ENCODE data around the gene EML5. TPM values are rescaled to one million over a fixed set of nuclear protein-coding genes. Genes with fewer than 3 reads are reported as not detected.

Gene EML5
- total and polyA plus RNA-seq, 12 donors = 0.04 to 0.44 (median 0.19) TPM

DNA sequence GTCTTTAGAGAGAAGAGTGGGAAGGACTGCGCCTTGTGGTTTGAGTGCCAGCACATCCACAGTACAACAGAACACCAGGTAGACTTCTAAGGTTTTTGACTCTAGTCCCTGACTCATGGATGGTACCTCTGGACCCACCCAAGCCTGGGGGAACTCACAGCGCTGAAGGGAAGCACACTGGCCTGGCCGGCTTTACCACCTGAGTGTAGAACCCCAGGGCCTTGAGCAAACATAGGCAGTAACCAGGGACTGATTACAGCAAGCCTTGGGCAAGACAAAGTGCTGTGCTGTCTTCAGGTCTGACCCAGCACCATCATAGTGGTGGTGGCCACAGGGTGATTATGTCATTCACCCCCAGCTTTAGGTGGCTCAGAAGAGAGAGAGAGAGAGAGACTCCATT is 17.2 kb downstream of the EML5 start:
- WGBS, 2 donors = 93 to 97% methylated on average over 3 of the region's 3 CpGs
- Histone ChIP-seq H3K9me3 (no peaks in the 10 kb centered on the region), H3K27me3 (peaks cover 0 to 14% (median 0%) of the 10 kb centered on the region in 7 donors), H3K27ac (no peak overlapping the region), H3K4me1 (no peaks in the 10 kb centered on the region), H3K4me3 (no peak overlapping the region), H3K36me3 (no peaks in the 10 kb centered on the region)
- no peak for DNase-seq
- intact Hi-C loops (cut with DNase I) = no loop called here
- no peak for ATAC-seq
- TF ChIP-seq, protein P1, sequence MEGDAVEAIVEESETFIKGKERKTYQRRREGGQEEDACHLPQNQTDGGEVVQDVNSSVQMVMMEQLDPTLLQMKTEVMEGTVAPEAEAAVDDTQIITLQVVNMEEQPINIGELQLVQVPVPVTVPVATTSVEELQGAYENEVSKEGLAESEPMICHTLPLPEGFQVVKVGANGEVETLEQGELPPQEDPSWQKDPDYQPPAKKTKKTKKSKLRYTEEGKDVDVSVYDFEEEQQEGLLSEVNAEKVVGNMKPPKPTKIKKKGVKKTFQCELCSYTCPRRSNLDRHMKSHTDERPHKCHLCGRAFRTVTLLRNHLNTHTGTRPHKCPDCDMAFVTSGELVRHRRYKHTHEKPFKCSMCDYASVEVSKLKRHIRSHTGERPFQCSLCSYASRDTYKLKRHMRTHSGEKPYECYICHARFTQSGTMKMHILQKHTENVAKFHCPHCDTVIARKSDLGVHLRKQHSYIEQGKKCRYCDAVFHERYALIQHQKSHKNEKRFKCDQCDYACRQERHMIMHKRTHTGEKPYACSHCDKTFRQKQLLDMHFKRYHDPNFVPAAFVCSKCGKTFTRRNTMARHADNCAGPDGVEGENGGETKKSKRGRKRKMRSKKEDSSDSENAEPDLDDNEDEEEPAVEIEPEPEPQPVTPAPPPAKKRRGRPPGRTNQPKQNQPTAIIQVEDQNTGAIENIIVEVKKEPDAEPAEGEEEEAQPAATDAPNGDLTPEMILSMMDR (IDR thresholded peaks at IDR 0.05) = no peak

DNA sequence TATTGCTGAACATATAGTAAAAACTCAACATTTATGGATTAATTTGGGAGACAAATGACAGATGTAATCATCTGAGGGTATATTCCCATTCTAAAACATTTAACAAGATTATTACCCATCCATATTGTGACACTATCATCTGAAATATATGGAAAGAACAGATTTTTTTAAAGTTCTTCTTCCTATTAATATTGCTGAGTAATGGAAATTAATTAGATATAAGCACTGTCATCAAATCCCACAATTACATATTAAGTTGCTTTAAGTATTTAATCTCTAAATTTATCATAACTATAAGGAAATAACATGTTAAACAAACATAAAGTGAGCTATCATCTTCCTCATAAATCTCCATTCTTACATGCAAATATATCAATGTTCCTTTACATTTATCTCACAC is 22.0 kb downstream of the EML5 start:
- Histone ChIP-seq H3K4me3 (no peak overlapping the region), H3K4me1 (no peaks in the 10 kb centered on the region), H3K9me3 (peaks cover 0 to 32% (median 11%) of the 10 kb centered on the region in 11 donors), H3K27ac (no peak overlapping the region), H3K36me3 (no peaks in the 10 kb centered on the region), H3K27me3 (peaks cover 0 to 11% (median 0%) of the 10 kb centered on the region in 7 donors)
- ATAC-seq = no peak
- intact Hi-C loops (cut with DNase I) = no loop called here
- no peak for DNase-seq
- TF ChIP-seq, protein P1 (IDR thresholded peaks at IDR 0.05) = no peak

DNA sequence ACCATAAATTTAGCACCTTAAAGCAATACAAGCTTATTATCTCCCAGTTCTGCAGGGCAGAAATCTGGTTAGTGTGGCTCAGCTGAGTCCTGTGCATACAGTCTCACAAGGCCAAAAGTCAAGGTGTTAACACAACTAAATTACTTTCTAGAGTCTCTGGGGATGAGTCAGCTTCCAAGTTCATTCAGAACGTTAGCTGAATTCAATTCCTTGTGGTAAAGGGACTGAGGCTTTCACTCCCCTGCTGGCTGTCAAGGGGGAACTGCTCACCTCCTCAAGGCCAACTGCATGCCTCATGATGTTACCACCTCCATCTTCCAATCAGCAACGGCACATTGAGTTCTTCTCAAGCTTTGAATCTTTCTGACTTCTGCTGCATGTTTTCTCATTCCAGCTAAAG is 27.6 kb downstream of the EML5 start:
- Histone ChIP-seq H3K4me1 (no peaks in the 10 kb centered on the region), H3K27me3 (no peaks in the 10 kb centered on the region), H3K27ac (no peak overlapping the region), H3K4me3 (no peak overlapping the region), H3K36me3 (no peaks in the 10 kb centered on the region), H3K9me3 (peaks cover 0 to 46% (median 11%) of the 10 kb centered on the region in 11 donors)
- intact Hi-C loops (cut with DNase I) = no loop called here
- no peak for ATAC-seq
- DNase-seq = no peak
- TF ChIP-seq, protein P1 (IDR thresholded peaks at IDR 0.05) = no peak
- 58 to 63% methylated on average over 2 of the region's 2 CpGs for WGBS, 2 donors

DNA sequence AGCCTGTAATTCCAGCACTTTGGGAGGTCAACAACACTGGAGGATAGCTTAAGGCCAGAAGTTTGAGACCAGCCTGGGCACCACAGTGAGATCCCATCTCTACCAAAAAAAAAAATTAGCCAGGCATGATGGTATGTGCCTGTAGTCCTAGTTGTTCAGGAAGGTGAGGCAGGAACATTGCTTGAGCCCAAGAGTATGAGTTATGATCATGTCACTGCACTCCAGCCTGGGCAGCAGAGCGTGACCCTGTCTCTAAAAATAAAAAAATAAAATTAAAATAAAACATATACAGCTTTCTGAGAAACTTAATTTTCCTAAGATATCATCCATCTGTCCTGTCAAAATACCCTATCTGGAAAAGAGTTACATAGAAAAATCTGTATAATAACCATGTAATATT is 38.9 kb downstream of the EML5 start:
- Histone ChIP-seq H3K36me3 (no peaks in the 10 kb centered on the region), H3K9me3 (no peaks in the 10 kb centered on the region), H3K27me3 (no peaks in the 10 kb centered on the region), H3K4me3 (no peak overlapping the region), H3K4me1 (no peaks in the 10 kb centered on the region), H3K27ac (no peak overlapping the region)
- TF ChIP-seq, protein P1 (IDR thresholded peaks at IDR 0.05) = no peak
- no peak for ATAC-seq
- 85 to 93% methylated on average over 1 of the region's 1 CpG for WGBS, 2 donors
- intact Hi-C loops (cut with DNase I) = no loop called here
- no peak for DNase-seq

DNA sequence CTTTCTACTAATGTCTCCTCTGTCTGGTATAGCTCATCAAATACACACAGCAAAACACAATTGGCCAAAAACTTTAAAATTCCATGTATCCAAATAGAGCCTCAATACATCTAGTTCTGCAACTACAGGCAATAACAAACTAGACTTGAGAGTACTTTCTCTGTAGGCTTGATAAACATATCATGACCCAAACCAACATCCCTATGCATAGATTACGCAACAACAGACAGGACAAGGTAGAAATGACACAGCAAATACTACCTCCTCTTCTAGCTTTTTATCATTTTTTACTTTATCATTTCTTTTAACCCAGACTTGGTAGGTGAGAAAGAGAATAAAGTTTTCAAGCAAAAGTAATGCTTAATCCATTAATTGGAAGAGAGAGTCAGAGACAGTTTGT is 41.8 kb downstream of the EML5 start:
- 88 to 100% methylated on average over 1 of the region's 1 CpG for WGBS, 2 donors
- DNase-seq (no peak), ATAC-seq (no peak)
- TF ChIP-seq, protein P1 (IDR thresholded peaks at IDR 0.05) = no peak
- Histone ChIP-seq H3K4me1 (no peaks in the 10 kb centered on the region), H3K27me3 (no peaks in the 10 kb centered on the region), H3K27ac (no peak overlapping the region), H3K9me3 (no peaks in the 10 kb centered on the region), H3K36me3 (no peaks in the 10 kb centered on the region), H3K4me3 (no peak overlapping the region)
- intact Hi-C loops (cut with DNase I) = no loop called here
